ENCODE results near the gene ATOSB. TPM values are rescaled to one million over a fixed set of nuclear protein-coding genes. Genes with fewer than 3 reads are reported as not detected.

Gene ATOSB
- total RNA-seq, 2 experiments from 2014 or later = 5.0 to 5.1 TPM

DNA sequence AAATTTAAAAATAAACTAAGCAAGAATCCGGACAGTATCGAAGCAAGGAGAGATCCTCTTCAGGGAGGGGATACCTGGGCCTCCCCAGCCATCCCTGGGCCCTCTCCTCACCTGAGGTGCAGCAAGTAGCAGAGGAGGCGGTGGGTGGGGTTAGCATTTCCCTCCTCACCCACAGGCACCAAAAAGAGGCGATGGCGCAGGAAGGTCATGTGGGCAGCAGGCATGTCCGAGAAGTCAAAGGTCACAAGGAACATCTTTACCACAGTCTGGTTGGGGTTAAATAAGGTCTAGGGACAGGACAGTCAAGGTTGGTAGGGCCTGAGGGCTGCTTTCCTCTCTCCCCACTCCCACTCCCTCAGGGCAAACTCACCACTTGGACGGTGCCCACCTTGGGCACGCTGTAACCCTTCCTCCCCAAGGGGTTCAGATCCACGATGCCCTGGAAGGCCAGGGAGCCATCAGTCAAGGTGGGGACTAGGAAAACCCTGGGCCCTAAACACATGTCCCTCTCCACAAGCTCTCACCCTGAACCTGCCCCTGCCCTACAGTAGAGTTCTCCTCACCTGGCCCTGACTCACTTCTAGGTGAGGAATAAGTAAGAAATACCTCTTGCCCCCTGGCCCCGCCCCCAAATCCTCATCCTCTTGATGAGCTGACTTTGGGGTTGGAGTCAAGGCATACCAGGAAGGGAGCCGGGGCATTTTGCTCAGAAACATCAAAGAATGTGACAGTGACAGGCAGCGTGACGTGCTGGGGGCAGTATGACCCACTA is 9.9 kb downstream of the ATOSB start:
- intact Hi-C loops (cut with DNase I, micrococcal nuclease) = loop anchor here in 1 of 2 experiments (10.0 kb wide), 1 partner anchor 1659 kb away; no protein-coding TSS in a partner anchor
- no peaks in the 10 kb centered on the region for H3K9me3 ChIP-seq (ENCODE audit: control insufficient read depth in 1 of 2, insufficient read depth in 1 of 2, low read length in 2 of 2)
- TF ChIP-seq, protein P1, sequence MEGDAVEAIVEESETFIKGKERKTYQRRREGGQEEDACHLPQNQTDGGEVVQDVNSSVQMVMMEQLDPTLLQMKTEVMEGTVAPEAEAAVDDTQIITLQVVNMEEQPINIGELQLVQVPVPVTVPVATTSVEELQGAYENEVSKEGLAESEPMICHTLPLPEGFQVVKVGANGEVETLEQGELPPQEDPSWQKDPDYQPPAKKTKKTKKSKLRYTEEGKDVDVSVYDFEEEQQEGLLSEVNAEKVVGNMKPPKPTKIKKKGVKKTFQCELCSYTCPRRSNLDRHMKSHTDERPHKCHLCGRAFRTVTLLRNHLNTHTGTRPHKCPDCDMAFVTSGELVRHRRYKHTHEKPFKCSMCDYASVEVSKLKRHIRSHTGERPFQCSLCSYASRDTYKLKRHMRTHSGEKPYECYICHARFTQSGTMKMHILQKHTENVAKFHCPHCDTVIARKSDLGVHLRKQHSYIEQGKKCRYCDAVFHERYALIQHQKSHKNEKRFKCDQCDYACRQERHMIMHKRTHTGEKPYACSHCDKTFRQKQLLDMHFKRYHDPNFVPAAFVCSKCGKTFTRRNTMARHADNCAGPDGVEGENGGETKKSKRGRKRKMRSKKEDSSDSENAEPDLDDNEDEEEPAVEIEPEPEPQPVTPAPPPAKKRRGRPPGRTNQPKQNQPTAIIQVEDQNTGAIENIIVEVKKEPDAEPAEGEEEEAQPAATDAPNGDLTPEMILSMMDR (IDR thresholded peaks at IDR 0.05) = no peak
- peaks cover 47% of the 10 kb centered on the region for H3K36me3 ChIP-seq (ENCODE audit: insufficient read depth, low read length)
- DNase-seq = no peak
- ChIA-PET CTCF (interaction anchor here (1.3 kb wide), 1 partner anchor 8 kb away, joined by 3 read pairs; no protein-coding TSS in a partner anchor), POLR2A (no interaction called here)
- Mint-ChIP-seq H3K36me3 (ENCODE audit: low read depth) (peaks cover 58% of the 10 kb centered on the region), H3K27me3 (no peaks in the 10 kb centered on the region), H3K4me3 (no peak overlapping the region), H3K4me1 (ENCODE audit: low read depth) (peaks cover 38% of the 10 kb centered on the region), H3K9me3 (no peaks in the 10 kb centered on the region), H3K27ac (no peak overlapping the region)
- H3K27ac ChIP-seq (ENCODE audit: low read depth in 1 of 2, low read length in 2 of 2) = no peak overlapping the region
- ATAC-seq (ENCODE audit: poor library complexity) = no peak
- H3K27me3 ChIP-seq (ENCODE audit: control insufficient read depth in 1 of 2, insufficient read depth in 2 of 2, low read length in 2 of 2) = no peaks in the 10 kb centered on the region
- H3K4me3 ChIP-seq (ENCODE audit: low read length) = no peak overlapping the region
- peaks cover 35% of the 10 kb centered on the region for H3K4me1 ChIP-seq (ENCODE audit: insufficient read depth, low read length)

DNA sequence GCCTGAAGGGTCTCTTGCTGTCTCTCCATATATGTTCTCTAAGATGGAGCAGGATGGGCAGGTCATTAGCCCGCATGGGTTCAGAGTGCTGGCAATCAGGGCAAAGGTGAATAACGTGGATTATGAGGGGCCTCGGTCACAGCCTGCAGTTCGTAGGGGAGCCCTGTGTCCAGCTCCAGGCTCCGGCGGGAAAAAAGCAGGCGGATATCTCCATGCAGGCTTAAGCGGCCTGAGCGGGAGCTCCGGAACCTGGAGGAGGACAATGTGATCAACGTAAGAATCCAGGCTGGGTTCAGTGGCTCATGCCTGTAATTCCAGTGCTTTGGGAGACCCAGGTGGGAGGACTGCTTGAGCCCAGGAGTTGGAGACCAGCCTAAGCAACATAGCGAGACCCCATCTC is 10.5 kb downstream of the ATOSB start:
- no peak for ATAC-seq (ENCODE audit: poor library complexity)
- CTCF ChIA-PET = no interaction called here
- Histone ChIP-seq H3K27ac (ENCODE audit: low read depth in 1 of 2, low read length in 2 of 2) (no peak overlapping the region), H3K4me3 (ENCODE audit: low read length) (no peak overlapping the region), H3K27me3 (ENCODE audit: control insufficient read depth in 1 of 2, insufficient read depth in 2 of 2, low read length in 2 of 2) (no peaks in the 10 kb centered on the region), H3K9me3 (ENCODE audit: control insufficient read depth in 1 of 2, insufficient read depth in 1 of 2, low read length in 2 of 2) (no peaks in the 10 kb centered on the region), H3K36me3 (ENCODE audit: insufficient read depth, low read length) (peaks cover 54% of the 10 kb centered on the region), H3K4me1 (ENCODE audit: insufficient read depth, low read length) (peaks cover 29% of the 10 kb centered on the region)
- intact Hi-C loops (cut with DNase I, micrococcal nuclease) = loop anchor here in 1 of 2 experiments (10.0 kb wide), 1 partner anchor 1660 kb away; no protein-coding TSS in a partner anchor
- POLR2A ChIA-PET = interaction anchor here (1.0 to 3.7 kb wide), 2 partner anchors 8 to 9 kb away, joined by 3 to 46 read pairs; partner anchors contain the start of genes ATOSB and PIGO
- Mint-ChIP-seq H3K27ac (no peak overlapping the region), H3K9me3 (no peaks in the 10 kb centered on the region), H3K4me3 (no peak overlapping the region), H3K4me1 (ENCODE audit: low read depth) (peaks cover 37% of the 10 kb centered on the region), H3K27me3 (no peaks in the 10 kb centered on the region), H3K36me3 (ENCODE audit: low read depth) (peaks cover 64% of the 10 kb centered on the region)
- TF ChIP-seq, protein P1 (IDR thresholded peaks at IDR 0.05) = no peak
- DNase-seq = no peak

- no peak for ATAC-seq (ENCODE audit: poor library complexity)
- H3K9me3 Mint-ChIP-seq = no peaks in the 10 kb centered on the region
- Histone ChIP-seq H3K27ac (ENCODE audit: low read depth in 1 of 2, low read length in 2 of 2) (no peak overlapping the region), H3K4me1 (ENCODE audit: insufficient read depth, low read length) (peaks cover 28% of the 10 kb centered on the region), H3K36me3 (ENCODE audit: insufficient read depth, low read length) (peaks cover 59% of the 10 kb centered on the region), H3K4me3 (ENCODE audit: low read length) (no peak overlapping the region), H3K27me3 (ENCODE audit: control insufficient read depth in 1 of 2, insufficient read depth in 2 of 2, low read length in 2 of 2) (no peaks in the 10 kb centered on the region), H3K9me3 (ENCODE audit: control insufficient read depth in 1 of 2, insufficient read depth in 1 of 2, low read length in 2 of 2) (no peaks in the 10 kb centered on the region)
- H3K4me3 Mint-ChIP-seq = no peak overlapping the region
- intact Hi-C loops (cut with DNase I, micrococcal nuclease) = loop anchor here in 1 of 2 experiments (5.0 to 10.0 kb wide), 3 partner anchors 437 to 1660 kb away; partner anchors contain the start of genes CREB3 and TLN1
- H3K27me3 Mint-ChIP-seq = no peaks in the 10 kb centered on the region
- ChIA-PET CTCF (interaction anchor here (2.9 kb wide), 1 partner anchor 11 kb away, joined by 28 read pairs; the partner anchor contains the start of gene ATOSB), POLR2A (interaction anchor here (1.0 to 3.8 kb wide), 3 partner anchors 8 to 33 kb away, joined by 3 to 50 read pairs (median 46); partner anchors contain the start of genes ATOSB, PIGO and VCP)
- DNase-seq = no peak
- peak overlapping the region; percentile 20 for H3K27ac Mint-ChIP-seq
- TF ChIP-seq, protein P1 (IDR thresholded peaks at IDR 0.05) = no peak
- peaks cover 69% of the 10 kb centered on the region for H3K36me3 Mint-ChIP-seq (ENCODE audit: low read depth)
- peaks cover 34% of the 10 kb centered on the region for H3K4me1 Mint-ChIP-seq (ENCODE audit: low read depth)
These were observed 11.1 kb downstream of the ATOSB start for GRCh38 chr9:35104586-35104985.

Measured in CD4-positive, alpha-beta T cell (primary cell).